Endodermal cell (in vitro differentiated cells): ENCODE data around the gene SND1. TPM values are rescaled to one million over a fixed set of nuclear protein-coding genes. Genes with fewer than 3 reads are reported as not detected.

ENCODE experiments used
- DNase-seq: peaks from one replicate; pipeline ENCODE4 v3.0.0-alpha.2; 2017
- H3K27ac ChIP-seq: 2 replicates; pipeline ENCODE4 v1.5.1; 2013; ENCODE audit warnings: mild to moderate bottlenecking, low read depth, low read length, moderate library complexity
- H3K27me3 ChIP-seq: 2 replicates; pipeline ENCODE4 v1.6.1; 2013; ENCODE audit warnings: mild to moderate bottlenecking, low read length, moderate library complexity; ENCODE audit not compliant: insufficient read depth, control insufficient read depth, poor library complexity, severe bottlenecking
- H3K36me3 ChIP-seq: 2 replicates; pipeline ENCODE4 v1.7.0; 2013; ENCODE audit warnings: mild to moderate bottlenecking, low read length, moderate library complexity; ENCODE audit not compliant: control insufficient read depth, insufficient read depth
- H3K4me1 ChIP-seq: one replicate; pipeline ENCODE4 v1.7.0; 2013; ENCODE audit warnings: low read length; ENCODE audit not compliant: control insufficient read depth, insufficient read depth
- H3K4me3 ChIP-seq: 2 replicates; pipeline ENCODE4 v1.5.1; 2013; ENCODE audit warnings: mild to moderate bottlenecking, low read length, moderate library complexity
- H3K9ac ChIP-seq: 2 replicates; pipeline ENCODE4 v1.6.1; 2013; ENCODE audit warnings: mild to moderate bottlenecking, low read length, moderate library complexity; ENCODE audit not compliant: poor library complexity, severe bottlenecking; ENCODE audit errors: extremely low read depth
- H3K9me3 ChIP-seq: 2 replicates; pipeline ENCODE4 v1.6.1; 2013; ENCODE audit warnings: mild to moderate bottlenecking, low read length, moderate library complexity; ENCODE audit not compliant: control insufficient read depth
- H3K27ac Mint-ChIP-seq: 2 replicates; pipeline ENCODE4 v1.8.0; 2020; ENCODE audit warnings: mixed read lengths
- H3K27me3 Mint-ChIP-seq: 2 replicates; pipeline ENCODE4 v1.8.0; 2021; ENCODE audit warnings: mild to moderate bottlenecking, mixed read lengths; ENCODE audit not compliant: insufficient read depth
- H3K36me3 Mint-ChIP-seq: 2 replicates; pipeline ENCODE4 v1.8.0; 2020; ENCODE audit warnings: low read depth, mixed read lengths
- H3K4me1 Mint-ChIP-seq: 2 replicates; pipeline ENCODE4 v1.8.0; 2020; ENCODE audit warnings: mixed read lengths
- H3K4me3 Mint-ChIP-seq: 2 replicates; pipeline ENCODE4 v1.8.0; 2020; ENCODE audit warnings: mild to moderate bottlenecking, moderate library complexity, mixed read lengths
- H3K9me3 Mint-ChIP-seq: 2 replicates; pipeline ENCODE4 v1.8.0; 2020; ENCODE audit warnings: mild to moderate bottlenecking, mixed read lengths
- CTCF ChIP-seq: fragments of 200-600 bp; sonication (generic); conservative IDR thresholded peaks from 2 replicates; pipeline ENCODE4 v1.5.0; 2021; ENCODE audit warnings: antibody characterized with exemption, mild to moderate bottlenecking
- WGBS, 2 experiments: methylation state at CpG; one replicate each; pipeline versions ENCODE4 v1.1.5 to v1.1.7; 2013; ENCODE audit warnings: missing lambda C conversion rate in 2 of 2, mixed read lengths in 1 of 2; ENCODE audit not compliant: insufficient coverage in 1 of 2, insufficient read length in 1 of 2; 5-methylcytosine and 5-hydroxymethylcytosine counted together
- total RNA-seq, 2 donors: library from RNA; stranded (reverse); fragmentation: NEBNext Ultra II Directional in 1 of 2; extraction: Animal tissue kit (Norgen Biotek cat#: 25700) in 1 of 2; gene quantifications; 2 replicates in 1 of 2; 3 replicates in 1 of 2; pipeline ENCODE4 v1.2.1, GENCODE V29; 2021

SND1 gene
- total RNA-seq, 2 donors from 2014 or later: 240 to 267 TPM

- peaks cover 4% of the 10 kb centered on the region for H3K9me3 ChIP-seq
- WGBS, 2 experiments: 71 to 85% methylated on average over 1 of the region's 1 CpG
- H3K27ac ChIP-seq: no peak overlapping the region
- H3K36me3 Mint-ChIP-seq: no peaks in the 10 kb centered on the region
- no peak overlapping the region for H3K4me3 ChIP-seq
- no peaks in the 10 kb centered on the region for H3K4me1 Mint-ChIP-seq
- no peaks in the 10 kb centered on the region for H3K36me3 ChIP-seq
- H3K4me3 Mint-ChIP-seq: no peak overlapping the region
- H3K9ac ChIP-seq: no peak overlapping the region
- H3K4me1 ChIP-seq: no peaks in the 10 kb centered on the region
- peaks cover 51% of the 10 kb centered on the region for H3K27me3 Mint-ChIP-seq
- DNase-seq: no peak
- peaks cover 17% of the 10 kb centered on the region for H3K27me3 ChIP-seq
- peaks cover 7% of the 10 kb centered on the region for H3K9me3 Mint-ChIP-seq
- TF ChIP-seq CTCF: no peak
- H3K27ac Mint-ChIP-seq: no peak overlapping the region
Measured at GRCh38 chr7:127612263-127612662, 39.7 kb upstream of the SND1 start.

GRCh38 chr7:127616724-127617123 lies 35.3 kb upstream of the SND1 start:
- Mint-ChIP-seq H3K4me1 (peaks cover 36% of the 10 kb centered on the region), H3K36me3 (no peaks in the 10 kb centered on the region), H3K27ac (no peak overlapping the region), H3K4me3 (no peak overlapping the region), H3K9me3 (no peaks in the 10 kb centered on the region), H3K27me3 (peaks cover 70% of the 10 kb centered on the region)
- no peak overlapping the region for H3K4me3 ChIP-seq
- TF ChIP-seq CTCF: no peak
- WGBS, 2 experiments: 89 to 92% methylated on average over 3 to 5 of the region's 5 CpGs
- no peaks in the 10 kb centered on the region for H3K9me3 ChIP-seq
- no peak overlapping the region for H3K27ac ChIP-seq
- H3K36me3 ChIP-seq: no peaks in the 10 kb centered on the region
- no peak overlapping the region for H3K9ac ChIP-seq
- H3K4me1 ChIP-seq: peaks cover 10% of the 10 kb centered on the region
- DNase-seq: no peak
- H3K27me3 ChIP-seq: peaks cover 22% of the 10 kb centered on the region

- no peak within 1 kb of the TSS for H3K4me3 ChIP-seq
- no peak for TF ChIP-seq CTCF
- no peak within 1 kb of the TSS for H3K4me3 Mint-ChIP-seq
- no peaks in the 10 kb centered on the region for H3K36me3 ChIP-seq
- WGBS, 2 experiments: 14 to 74% methylated on average over 1 to 2 of the region's 2 CpGs
- H3K9me3 ChIP-seq: no peaks in the 10 kb centered on the region
- no peaks in the 10 kb centered on the region for H3K9me3 Mint-ChIP-seq
- peaks cover 22% of the 10 kb centered on the region for H3K27me3 ChIP-seq
- no peak within 1 kb of the TSS for H3K27ac Mint-ChIP-seq
- peaks cover 36% of the 10 kb centered on the region for H3K4me1 Mint-ChIP-seq
- no peak within 1 kb of the TSS for H3K9ac ChIP-seq
- no peak for DNase-seq
- H3K27ac ChIP-seq: no peak within 1 kb of the TSS
- no peaks in the 10 kb centered on the region for H3K36me3 Mint-ChIP-seq
- H3K27me3 Mint-ChIP-seq: peaks cover 62% of the 10 kb centered on the region
- peaks cover 10% of the 10 kb centered on the region for H3K4me1 ChIP-seq
Measured at GRCh38 chr7:127618042-127618441, 34.0 kb upstream of the SND1 start, which contains the start of gene PAX4. Gene PAX4, minus strand, starts transcription at chr7:127618142. Its CDS starts 2,214 bp downstream, at chr7:127615928.
